GM18520 (cell line): ENCODE data around the gene MRPS7.
"Not testable (repeated sequence)": the region's sequence is repeated elsewhere in the genome, so short reads cannot be mapped to it uniquely, and the experiment has no call there.

Experiments
- ATAC-seq: cut with Tn5 transposase; IDR thresholded peaks from one replicate; pipeline ENCODE4 v1.9.1; 2021; ENCODE audit not compliant: unreplicated experiment

Gene MRPS7

DNA sequence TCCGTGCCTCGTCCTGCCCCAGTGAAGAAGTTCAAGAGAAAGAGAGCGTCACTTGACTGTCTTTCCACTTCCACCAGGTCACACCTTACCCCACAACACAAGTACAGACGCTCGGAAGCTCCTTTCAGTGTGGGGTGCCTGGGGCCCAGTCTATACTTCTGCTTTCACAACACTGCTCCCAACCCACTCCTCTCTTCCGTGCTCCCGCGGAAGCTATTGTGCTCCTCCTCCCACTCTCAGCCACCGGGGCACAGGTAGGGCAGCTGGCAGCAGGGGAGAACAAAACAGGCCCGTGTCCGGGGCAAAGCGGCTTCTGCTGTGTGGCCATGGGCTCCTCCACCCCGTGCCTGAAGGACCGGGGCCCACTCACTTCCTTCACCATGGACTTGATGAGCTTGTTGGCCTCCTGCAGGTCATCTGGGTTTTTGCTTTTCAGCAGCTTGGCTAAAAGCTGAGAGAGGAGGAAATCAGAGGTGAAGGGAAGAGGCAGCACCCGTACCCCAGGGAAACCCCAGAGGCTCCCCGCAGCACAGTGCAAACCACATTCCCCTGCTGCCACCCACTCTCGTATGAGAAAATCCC lies 19.1 kb upstream of the MRPS7 start:
- no peak for ATAC-seq

DNA sequence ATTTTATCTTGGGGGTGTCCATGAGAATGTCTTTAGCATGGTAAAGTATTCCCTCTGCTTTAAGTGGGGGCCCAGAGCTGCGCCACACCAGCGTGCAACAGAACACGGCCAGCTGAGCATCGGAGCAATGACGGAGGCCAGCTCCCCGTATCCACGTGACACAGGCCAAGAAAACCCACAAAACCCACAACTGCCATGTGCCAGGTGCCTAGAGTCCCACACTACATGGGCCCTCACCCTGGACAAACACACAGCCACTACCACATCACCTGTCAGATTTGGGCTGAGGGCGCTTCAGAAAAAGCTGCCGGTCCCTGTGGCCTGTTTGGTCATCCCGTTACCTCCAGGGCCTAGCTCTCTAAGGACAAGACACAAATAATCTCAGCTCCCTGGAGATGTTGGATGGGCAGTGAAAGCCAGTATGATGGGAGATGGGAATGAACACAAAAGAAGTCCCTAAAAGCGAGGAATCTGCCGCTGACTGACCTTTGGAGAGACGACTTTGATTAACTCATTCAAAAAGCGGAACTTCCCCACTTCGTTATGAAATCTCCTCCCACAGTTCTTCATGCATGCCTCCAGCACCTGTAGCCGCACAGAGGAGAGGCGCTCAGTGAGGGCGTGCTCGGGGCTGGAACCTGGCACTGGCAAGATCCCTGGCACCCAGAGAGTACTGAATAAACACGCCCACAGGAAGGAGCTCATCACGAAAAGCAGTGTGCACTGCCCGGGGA lies 17.4 kb upstream of the MRPS7 start:
- no peak for ATAC-seq

DNA sequence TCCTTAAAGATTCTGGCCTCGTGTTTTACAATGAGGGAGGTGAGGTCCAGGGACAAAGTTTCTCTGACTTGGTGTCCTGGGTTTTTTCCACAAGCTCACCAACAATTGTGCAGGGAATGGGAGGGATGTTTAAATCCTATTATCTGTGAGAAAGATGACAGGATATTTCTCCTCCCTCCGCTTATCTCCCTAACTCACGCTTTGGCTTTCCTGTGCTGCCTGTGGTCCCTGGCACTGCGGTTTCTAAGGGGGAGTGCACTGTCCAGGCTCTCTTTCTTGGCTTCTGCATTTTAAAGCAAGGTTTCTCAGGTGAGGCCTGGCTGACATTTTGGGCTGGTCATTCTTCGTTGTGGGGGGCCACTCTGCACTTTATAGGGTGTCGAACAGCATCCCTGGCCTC lies 16.7 kb upstream of the MRPS7 start:
- ATAC-seq = no peak

DNA sequence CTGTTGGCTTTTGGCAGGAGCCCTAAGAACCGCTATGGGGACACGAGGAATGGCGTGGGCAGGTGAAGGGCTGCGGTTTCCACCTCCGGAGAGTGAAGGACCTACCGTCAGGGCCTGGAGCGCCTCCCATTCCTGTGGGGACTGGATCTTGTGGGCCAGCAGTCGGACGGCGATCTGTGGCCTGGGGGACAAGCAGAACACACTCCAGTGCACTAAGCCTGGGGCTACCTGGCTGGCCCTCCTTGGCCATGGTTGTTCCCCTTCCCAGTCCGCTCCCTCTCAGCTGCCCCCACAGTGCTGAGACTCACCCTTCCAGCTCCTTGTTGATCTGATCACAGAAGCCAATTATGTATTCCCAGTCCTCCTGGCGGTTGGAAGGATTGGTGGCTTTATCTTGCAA lies 15.3 kb upstream of the MRPS7 start:
- ATAC-seq = no peak

DNA sequence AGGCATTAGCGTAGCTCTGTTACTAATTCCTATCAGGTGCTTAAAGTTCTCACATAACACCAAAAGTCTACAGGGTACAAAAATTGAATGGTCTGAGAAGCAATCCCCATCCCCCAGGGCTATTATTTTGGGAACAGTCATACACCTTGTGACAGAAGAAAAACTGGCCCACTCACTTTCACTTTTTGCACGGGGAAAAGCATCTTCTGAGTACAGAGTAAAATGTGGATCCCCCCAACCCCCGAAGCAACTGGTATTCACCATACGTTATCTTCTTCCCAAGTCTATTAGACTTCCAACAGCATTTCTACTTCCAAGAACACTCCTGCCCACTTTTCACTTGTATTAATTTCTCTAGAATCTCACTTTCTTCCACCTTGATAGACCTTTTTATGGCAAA lies 12.1 kb upstream of the MRPS7 start:
- ATAC-seq = no peak

DNA sequence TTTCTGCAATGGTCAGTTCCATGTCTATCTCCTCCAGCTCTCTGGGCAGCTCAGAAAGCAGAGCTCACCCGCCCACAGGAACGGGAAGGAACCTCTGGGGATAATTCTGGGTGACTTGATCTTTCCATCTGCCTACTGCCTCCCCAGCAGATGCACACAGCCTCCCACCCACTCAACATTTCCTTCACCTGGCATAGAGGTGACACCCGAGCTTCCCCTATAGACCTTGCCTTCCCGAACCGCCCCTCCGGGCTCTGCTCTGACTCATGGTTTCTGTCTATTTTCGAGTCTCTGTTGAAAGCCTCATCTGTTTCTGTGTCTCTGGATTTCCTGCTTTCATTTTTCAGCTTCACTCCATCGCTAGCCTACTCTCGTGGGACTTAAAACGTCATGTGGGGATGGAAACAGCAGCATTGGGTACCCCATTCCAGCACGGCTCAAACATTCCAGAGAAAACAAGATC lies 11.6 kb upstream of the MRPS7 start:
- peak; percentile 64 for ATAC-seq

DNA sequence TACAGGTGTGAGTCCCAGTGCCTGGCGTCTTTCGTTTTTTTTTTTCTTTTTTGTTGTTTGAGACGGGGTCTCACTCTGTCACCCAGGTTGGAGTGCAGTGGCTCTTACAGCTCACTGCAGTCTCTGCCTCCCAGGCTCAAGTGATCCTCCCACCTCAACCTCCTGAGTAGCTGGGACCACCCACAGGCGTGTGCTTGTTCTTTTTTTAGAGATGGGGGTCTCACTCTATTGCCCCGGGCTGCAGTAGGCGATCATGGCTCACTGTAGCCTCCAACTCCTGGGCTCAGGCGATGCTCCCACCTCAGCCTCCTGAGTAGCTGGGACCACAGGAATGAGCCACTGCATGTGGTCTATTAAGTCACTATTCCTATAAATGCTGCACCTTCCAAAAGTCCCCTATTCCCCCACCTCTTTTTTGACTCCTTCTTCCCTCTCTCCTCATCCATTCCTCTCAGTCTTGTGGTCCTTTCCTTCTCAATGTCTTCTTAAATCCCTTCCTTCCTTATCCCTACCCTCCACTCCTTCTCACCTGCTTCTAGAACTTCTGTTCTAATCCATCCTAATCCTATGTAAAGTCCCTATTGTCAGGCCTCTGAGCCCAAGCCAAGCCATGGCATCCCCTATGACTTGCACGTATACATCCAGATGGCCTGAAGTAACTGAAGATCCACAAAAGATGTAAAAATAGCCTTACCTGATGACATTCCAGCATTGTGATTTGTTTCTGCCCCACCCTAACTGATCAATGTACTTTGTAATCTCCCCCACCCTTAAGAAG lies 9.5 kb upstream of the MRPS7 start:
- no peak for ATAC-seq

DNA sequence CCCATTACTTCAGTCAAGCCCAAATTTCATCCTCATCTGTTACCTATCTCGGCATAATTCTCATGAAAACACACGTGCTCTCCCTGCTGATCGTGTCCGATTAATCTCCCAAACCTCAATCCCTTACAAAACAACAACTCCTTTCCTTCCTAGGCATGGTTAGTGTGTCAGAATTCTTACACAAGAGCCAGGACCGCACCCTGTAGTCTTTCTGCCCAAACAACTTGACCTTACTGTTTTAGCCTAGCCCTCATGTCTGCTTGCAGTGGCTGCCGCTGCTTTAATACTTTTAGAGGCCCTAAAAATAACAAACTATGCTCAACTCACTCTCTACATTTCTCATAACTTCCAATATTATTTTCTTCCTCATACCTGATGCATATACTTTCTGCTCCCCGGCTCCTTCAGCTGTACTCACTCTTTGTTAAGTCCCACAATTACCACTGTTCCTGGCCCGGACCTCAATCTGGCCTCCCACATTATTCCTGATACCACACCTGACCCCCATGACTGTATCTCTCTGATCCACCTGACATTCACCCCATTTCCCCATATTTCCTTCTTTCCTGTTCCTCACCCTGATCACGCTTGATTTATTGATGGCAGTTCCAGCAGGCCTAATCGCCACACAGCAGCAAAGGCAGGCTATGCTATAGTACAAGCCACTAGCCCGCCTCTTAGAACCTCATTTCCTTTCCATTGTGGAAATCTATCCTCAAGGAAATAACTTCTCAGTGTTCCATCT lies 5.6 kb upstream of the MRPS7 start:
- ATAC-seq = not testable (repeated sequence)

DNA sequence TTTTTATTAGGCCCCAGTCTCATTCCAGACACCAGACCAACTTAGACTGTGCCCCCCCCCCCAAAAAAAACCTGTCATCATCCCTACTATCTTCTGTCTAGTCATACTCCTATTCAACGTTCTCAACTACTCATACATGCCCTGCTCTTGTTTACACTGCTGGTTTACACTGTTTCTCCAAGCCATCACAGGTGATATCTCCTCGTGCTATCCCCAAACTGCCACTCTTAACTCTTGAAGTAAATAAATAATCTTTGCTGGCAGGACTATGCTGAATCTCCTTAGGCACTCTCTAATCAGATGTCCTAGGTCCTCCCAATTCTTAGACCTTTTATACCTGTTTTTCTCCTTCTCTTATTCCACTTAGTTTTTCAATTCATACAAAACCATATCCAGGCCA lies 4.5 kb upstream of the MRPS7 start:
- not testable (repeated sequence) for ATAC-seq

DNA sequence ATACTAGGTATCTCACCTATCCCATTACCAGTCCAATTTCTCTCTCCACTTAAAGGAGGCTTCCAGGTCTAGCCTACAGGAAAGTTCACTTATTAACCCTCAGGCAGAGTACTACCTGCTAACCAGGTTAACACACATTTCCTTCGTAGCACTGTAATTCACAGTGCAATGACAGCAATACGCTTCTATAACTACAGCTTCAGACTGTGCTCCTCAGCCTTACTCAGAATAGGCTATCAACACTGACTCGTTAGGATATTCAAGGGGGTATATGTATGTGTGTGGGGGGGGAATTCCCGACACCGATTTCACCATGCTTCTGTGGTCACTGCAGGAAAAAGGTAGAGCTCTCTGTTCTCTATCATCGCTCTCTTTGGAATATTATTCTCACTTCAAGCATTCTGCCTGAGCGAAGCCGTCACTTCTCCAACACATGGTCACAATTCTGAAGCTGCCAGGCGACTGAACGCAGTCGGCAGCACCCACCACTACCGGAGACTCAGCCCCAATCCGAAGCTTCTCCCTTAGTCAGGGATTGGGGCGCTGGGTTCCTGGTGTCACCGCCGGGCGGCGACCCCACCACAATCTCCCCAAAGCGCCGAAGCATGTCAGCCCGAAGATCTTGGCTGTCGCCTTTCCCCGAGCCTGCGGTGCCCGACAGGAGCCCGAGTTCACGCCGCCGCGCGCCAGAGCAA lies 891 bp upstream of the MRPS7 start:
- peak; percentile 7 for ATAC-seq

DNA sequence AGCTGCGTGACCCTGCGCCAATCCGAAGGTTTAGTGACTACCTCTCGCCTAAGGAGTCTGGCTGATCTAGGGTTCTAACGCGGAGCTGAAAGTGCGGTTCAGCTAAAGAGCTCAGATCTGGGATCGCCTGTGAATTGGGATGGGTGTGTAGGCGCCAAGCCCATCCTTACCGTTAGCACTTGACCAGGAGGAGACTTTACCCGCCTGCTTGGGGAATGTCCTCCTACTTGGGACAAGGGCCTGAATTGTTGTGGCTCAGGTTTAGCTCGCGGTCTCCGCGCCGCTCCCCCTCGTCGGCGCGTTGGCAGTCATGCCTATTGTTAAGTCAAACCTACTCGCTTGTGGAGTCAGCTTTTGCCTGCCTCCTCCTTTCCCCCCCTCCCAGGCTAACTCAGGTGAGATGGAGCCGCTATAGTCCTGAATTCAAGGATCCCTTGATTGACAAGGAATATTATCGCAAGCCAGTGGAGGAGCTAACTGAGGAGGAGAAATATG lies 480 bp downstream of the MRPS7 start:
- no peak for ATAC-seq

DNA sequence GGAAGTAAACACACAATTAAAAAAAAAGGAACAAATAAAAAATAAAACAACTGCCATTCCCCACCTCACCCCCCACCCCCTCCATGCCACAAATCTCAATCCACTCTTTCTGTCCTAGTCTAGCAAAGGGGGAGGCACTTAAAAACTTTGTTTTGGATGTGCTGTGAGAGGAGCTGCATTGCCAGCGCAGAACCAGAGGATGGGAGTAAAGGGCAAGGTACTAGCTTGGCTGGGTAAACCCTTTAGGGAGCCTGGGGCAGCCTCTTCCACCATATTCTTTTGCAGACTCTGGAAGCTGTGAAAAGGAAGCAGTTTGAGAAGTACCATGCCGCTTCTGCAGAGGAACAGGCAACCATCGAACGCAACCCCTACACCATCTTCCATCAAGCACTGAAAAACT lies 1.4 kb downstream of the MRPS7 start:
- no peak for ATAC-seq

DNA sequence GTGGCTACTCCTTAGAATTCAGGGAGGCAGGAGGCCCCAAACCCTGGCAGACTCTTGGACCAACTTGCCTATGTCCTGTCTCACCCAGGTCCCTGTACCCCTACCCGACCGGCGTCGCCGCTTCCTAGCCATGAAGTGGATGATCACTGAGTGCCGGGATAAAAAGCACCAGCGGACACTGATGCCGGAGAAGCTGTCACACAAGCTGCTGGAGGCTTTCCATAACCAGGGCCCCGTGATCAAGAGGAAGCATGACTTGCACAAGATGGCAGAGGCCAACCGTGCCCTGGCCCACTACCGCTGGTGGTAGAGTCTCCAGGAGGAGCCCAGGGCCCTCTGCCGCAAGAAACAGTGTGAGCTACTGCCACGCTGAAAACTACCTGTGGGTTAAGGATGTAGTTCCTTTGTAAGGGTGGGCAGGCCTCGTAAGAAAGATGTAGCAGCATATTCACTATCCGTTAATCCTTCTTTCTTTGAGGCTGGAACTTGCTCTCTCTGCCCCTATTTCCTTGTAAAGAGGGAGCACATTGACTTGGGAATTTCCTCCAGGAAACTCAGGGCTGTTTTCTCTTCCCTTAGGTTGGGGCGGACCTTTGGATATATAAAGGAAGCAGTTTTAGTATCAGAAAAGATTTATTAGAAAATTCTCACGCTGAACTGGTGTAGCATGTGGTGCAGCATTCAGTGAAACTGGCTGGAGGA lies 4.1 kb downstream of the MRPS7 start:
- ATAC-seq = no peak

DNA sequence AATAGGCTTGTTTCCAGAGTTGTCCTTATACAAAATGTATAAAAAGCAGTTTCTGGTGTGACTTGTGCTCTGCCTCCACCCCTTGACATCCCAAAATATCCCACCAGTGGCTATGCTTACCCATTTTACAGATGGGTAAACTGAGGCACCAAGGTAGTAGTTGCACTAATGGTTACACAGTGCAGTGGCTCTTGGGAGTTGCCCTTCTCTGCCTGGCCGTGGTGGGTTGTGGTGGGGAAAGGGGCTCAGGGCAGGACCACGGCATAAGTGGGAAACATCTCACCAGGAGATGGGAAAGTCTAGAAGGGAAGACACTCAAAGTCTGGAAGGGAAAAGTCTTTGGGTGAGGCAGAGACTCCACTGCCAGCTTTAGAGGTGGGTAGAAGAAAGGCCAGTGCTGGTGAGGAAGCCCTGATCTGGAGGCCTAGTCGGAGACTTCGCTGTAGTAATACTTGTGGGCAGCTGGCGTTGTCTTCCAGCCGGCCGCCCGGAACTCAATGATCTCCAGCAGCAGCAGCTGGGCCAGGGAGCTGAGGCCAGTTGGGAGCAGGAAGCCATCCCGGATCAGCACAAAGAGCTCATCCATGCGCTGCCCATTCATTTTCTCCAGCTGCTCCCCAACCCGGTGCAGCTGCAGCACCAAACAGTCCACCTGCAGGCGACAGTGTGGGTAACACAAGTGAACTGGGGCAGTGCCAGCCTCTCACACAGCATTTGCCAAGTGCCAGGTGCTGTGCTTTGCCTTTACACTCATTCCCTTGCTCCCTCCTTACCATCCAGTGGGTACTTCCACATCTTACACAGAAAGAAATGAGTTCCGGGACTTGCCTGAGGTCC lies 4.9 kb downstream of the MRPS7 start:
- no peak for ATAC-seq

DNA sequence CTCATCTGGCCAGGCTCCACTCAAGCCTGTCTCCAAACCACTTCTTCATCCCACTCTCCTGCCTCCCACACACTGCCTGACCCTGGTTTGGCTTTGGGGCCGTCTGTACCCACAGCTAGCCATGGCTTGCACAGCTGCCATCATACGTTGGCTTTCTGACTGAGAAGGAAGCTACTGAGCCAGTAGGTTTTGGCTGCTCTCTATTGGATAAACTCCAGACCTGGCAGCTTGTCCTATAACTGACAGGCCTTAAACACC lies 5.4 kb downstream of the MRPS7 start:
- no peak for ATAC-seq

DNA sequence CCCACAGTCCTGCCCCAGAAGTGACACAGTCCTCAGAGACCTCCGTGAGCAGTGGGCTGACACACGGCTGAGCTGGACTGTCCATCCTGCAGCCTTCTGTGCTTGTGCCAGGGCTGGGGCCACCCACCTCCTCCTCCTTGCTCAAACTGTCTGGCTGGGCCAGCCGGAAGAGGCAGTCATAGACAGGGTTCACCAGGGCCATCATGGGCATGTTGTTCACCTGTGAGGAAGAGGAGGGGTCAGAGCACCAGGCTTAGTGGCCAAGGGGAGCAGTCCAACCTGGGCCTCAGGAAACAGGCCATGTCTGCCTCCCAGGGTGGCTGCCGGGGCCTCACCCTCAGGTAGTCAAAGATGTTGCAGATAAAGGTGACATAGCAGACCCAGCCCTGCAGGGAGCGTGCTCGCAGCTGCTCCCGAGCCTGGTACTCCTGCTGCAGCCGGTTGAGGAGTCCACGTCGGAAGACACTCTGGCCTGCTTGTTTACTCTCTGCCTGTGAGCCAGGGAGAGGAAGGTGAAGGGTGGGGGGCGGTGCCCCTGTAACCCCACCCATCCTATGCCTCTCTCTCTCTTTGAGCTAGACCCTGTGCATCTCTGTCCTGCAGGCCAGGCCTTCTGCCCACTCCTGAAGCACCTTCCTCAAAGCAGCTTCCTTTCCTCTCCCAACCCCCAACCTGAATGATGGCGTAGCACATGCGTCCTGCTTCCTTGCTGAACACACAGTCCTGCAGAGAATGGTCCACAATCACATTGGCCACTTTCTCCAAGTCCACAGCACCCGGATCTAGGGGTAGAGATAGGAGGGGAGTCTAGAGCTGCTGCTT lies 5.9 kb downstream of the MRPS7 start:
- no peak for ATAC-seq

DNA sequence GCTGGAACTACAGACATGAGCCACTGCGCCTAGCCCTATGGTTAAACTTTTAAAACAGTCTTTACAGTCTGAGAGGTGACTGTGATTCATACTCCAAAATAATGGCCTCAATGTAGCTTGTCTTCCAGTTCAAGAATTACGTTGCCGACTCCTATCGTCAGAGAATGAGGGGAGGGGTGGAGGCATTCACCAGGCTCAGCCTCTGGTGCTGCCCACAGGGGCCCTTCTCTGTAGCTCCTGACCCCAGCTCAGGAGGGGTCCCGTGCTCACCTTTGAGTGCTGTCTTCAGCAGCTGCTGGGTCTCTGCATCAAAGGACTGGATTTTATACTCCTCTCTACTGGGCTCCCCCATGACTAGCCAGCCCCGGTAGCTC lies 8.2 kb downstream of the MRPS7 start:
- ATAC-seq = no peak

DNA sequence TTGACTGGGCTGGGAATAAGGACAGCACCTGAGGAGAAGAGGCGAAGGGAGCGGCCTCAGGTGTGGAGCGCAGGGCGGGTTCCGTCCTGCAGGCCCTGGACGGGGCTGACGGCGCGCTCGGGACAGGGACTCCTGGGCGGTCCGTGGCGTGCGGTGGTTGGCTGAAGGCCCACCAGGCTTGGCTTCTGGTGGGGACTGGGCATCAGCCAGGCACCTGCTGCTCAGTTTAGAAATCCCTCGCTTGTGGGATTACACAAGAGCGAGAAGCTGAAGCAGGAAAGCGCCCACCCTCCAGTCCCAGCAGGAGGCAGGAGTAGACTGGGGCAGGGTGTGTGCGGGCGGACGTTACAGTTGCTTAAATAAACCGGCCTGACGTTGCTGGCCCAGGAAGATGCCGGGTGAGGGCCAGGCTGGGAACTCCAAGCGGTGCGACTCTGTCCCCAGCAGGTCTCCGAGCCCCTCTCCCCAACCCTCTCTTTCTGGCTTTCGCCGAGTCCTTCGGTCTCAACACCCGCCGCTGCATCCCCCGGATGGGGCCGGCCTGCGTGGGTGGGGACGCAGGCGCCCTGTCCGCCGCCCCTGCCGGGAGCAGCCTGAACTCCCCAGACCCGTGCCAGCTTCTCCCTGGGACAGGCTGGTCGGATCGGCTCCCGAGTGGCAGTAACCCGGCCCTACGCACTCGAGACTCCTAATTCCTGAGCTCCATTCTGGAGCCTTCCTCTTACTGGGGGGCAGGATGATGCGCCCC lies 8.7 kb downstream of the MRPS7 start:
- peak; percentile 11 for ATAC-seq
